GM21526 (cell line): ENCODE measurements around the gene ABLIM1.

Experiments used
- ATAC-seq: cut with Tn5 transposase; IDR thresholded peaks from one replicate; pipeline ENCODE4 v1.9.1; 2021; ENCODE audit warnings: moderate library complexity; ENCODE audit not compliant: unreplicated experiment, low FRiP score

The ABLIM1 gene

GRCh38 chr10:114649217-114649903 is 8.7 kb downstream of the ABLIM1 start:
- no peak for ATAC-seq

GRCh38 chr10:114648368-114648767 is 9.7 kb downstream of the ABLIM1 start:
- ATAC-seq = no peak

GRCh38 chr10:114647545-114648138 is 10.4 kb downstream of the ABLIM1 start:
- no peak for ATAC-seq

- no peak for ATAC-seq
Measured at GRCh38 chr10:114646426-114646825, 11.6 kb downstream of the ABLIM1 start.

- ATAC-seq = no peak
Measured at GRCh38 chr10:114645706-114646105, 12.4 kb downstream of the ABLIM1 start.

GRCh38 chr10:114643158-114643557 is 14.9 kb downstream of the ABLIM1 start:
- no peak for ATAC-seq

- ATAC-seq = no peak
Measured at GRCh38 chr10:114642729-114643128, 15.3 kb downstream of the ABLIM1 start.

GRCh38 chr10:114638821-114639625 is 19.1 kb downstream of the ABLIM1 start:
- no peak for ATAC-seq

GRCh38 chr10:114635797-114636550 is 22.1 kb downstream of the ABLIM1 start:
- no peak for ATAC-seq

- ATAC-seq = no peak
Measured at GRCh38 chr10:114635101-114635500, 23.0 kb downstream of the ABLIM1 start.

GRCh38 chr10:114634609-114634979 is 23.5 kb downstream of the ABLIM1 start:
- no peak for ATAC-seq

- peak; percentile 48 for ATAC-seq
Measured at GRCh38 chr10:114632869-114633715, 25.0 kb downstream of the ABLIM1 start.

GRCh38 chr10:114631666-114632417 is 26.2 kb downstream of the ABLIM1 start:
- peak; percentile 66 for ATAC-seq

GRCh38 chr10:114631090-114631665 is 26.9 kb downstream of the ABLIM1 start:
- ATAC-seq = no peak

- ATAC-seq = no peak
Measured at GRCh38 chr10:114629824-114630730, 28.0 kb downstream of the ABLIM1 start.

- no peak for ATAC-seq
Measured at GRCh38 chr10:114629083-114629823, 28.8 kb downstream of the ABLIM1 start.

- ATAC-seq = no peak
Measured at GRCh38 chr10:114628106-114628505, 30.0 kb downstream of the ABLIM1 start.
